Measurements from ENCODE around the gene XYLT1. TPM values are rescaled to one million over a fixed set of nuclear protein-coding genes. Genes with fewer than 3 reads are reported as not detected.

The XYLT1 gene
- polyA plus RNA-seq, 1 donor from 2014 or later, result 3.3 TPM

GRCh38 chr16:17116595-17117322 is 354.0 kb downstream of the XYLT1 start:
- Histone ChIP-seq H3K9me3 (ENCODE audit: low read length) (no peaks in the 10 kb centered on the region), H3K9me2 (ENCODE audit: insufficient read depth, low read length) (no peaks in the 10 kb centered on the region), H3K4me2 (ENCODE audit: low read length) (no peak overlapping the region), H3K79me2 (replicated peaks; ENCODE audit: insufficient read depth, low read length) (no peaks in the 10 kb centered on the region), H3K36me3 (ENCODE audit: insufficient read depth, low read length) (no peaks in the 10 kb centered on the region), H3K9ac (ENCODE audit: low read length) (no peak overlapping the region), H3K27ac (ENCODE audit: low read length) (no peak overlapping the region), H4K20me1 (ENCODE audit: insufficient read depth) (no peaks in the 10 kb centered on the region), H3K27me3 (ENCODE audit: insufficient read depth, low read depth, low read length) (no peaks in the 10 kb centered on the region), H3K4me3 (ENCODE audit: low read length) (no peak overlapping the region), H2AFZ (ENCODE audit: low read depth, low read length) (no peak overlapping the region), H3F3A (ENCODE audit: insufficient read depth, low read length, poor library complexity, severe bottlenecking) (no peaks in the 10 kb centered on the region)
- no peak for TF ChIP-seq RAD21 (conservative IDR thresholded peaks at IDR 0.05)
- no peak for TF ChIP-seq EP300 (conservative IDR thresholded peaks at IDR 0.05; ENCODE audit: poor library complexity, severe bottlenecking)

- H3K79me2 ChIP-seq (replicated peaks; ENCODE audit: insufficient read depth, low read length), result no peaks in the 10 kb centered on the region
- no peak overlapping the region for H2AFZ ChIP-seq (ENCODE audit: low read depth, low read length)
- no peak overlapping the region for H3K4me2 ChIP-seq (ENCODE audit: low read length)
- H3K9me3 ChIP-seq (ENCODE audit: low read length), result no peaks in the 10 kb centered on the region
- H3K4me3 ChIP-seq (ENCODE audit: low read length), result no peak overlapping the region
- H3F3A ChIP-seq (ENCODE audit: insufficient read depth, low read length, poor library complexity, severe bottlenecking), result no peaks in the 10 kb centered on the region
- no peaks in the 10 kb centered on the region for H3K27me3 ChIP-seq (ENCODE audit: insufficient read depth, low read depth, low read length)
- no peaks in the 10 kb centered on the region for H4K20me1 ChIP-seq (ENCODE audit: insufficient read depth)
- no peak overlapping the region for H3K27ac ChIP-seq (ENCODE audit: low read length)
- H3K9ac ChIP-seq (ENCODE audit: low read length), result no peak overlapping the region
- no peak for TF ChIP-seq MXI1 (conservative IDR thresholded peaks at IDR 0.05; ENCODE audit: poor library complexity, severe bottlenecking)
- no peaks in the 10 kb centered on the region for H3K9me2 ChIP-seq (ENCODE audit: insufficient read depth, low read length)
- H3K36me3 ChIP-seq (ENCODE audit: insufficient read depth, low read length), result no peaks in the 10 kb centered on the region
These were observed 361.3 kb downstream of the XYLT1 start for GRCh38 chr16:17109413-17109812.

- Histone ChIP-seq H3K9me2 (ENCODE audit: insufficient read depth, low read length) (no peaks in the 10 kb centered on the region), H3K4me2 (ENCODE audit: low read length) (no peak overlapping the region), H4K20me1 (ENCODE audit: insufficient read depth) (no peaks in the 10 kb centered on the region), H3K27me3 (ENCODE audit: insufficient read depth, low read depth, low read length) (no peaks in the 10 kb centered on the region), H3K9ac (ENCODE audit: low read length) (no peak overlapping the region), H3K4me3 (ENCODE audit: low read length) (no peak overlapping the region), H3F3A (ENCODE audit: insufficient read depth, low read length, poor library complexity, severe bottlenecking) (no peaks in the 10 kb centered on the region), H3K9me3 (ENCODE audit: low read length) (no peaks in the 10 kb centered on the region), H3K79me2 (replicated peaks; ENCODE audit: insufficient read depth, low read length) (no peaks in the 10 kb centered on the region), H3K27ac (ENCODE audit: low read length) (no peak overlapping the region), H2AFZ (ENCODE audit: low read depth, low read length) (no peak overlapping the region), H3K36me3 (ENCODE audit: insufficient read depth, low read length) (no peaks in the 10 kb centered on the region)
- TF ChIP-seq REST (IDR thresholded peaks at IDR 0.05; ENCODE audit: borderline replicate concordance) (no peak), SMC3 (conservative IDR thresholded peaks at IDR 0.05; ENCODE audit: poor library complexity) (no peak), TAF1 (IDR thresholded peaks at IDR 0.05; ENCODE audit: low read depth) (no peak), MXI1 (conservative IDR thresholded peaks at IDR 0.05; ENCODE audit: poor library complexity, severe bottlenecking) (no peak), EP300 (conservative IDR thresholded peaks at IDR 0.05; ENCODE audit: poor library complexity, severe bottlenecking) (no peak), CTCF (IDR thresholded peaks at IDR 0.05; ENCODE audit: poor library complexity, severe bottlenecking) (no peak), RAD21 (conservative IDR thresholded peaks at IDR 0.05) (no peak), EZH2 (IDR thresholded peaks at IDR 0.05; ENCODE audit: borderline replicate concordance, insufficient read depth, low read length, poor library complexity, severe bottlenecking) (no peak)
These were observed 362.2 kb downstream of the XYLT1 start for GRCh38 chr16:17108596-17108995.
